Heart right ventricle (tissue), 16 donors: ENCODE data around the gene OMG. TPM values are rescaled to one million over a fixed set of nuclear protein-coding genes. Genes with fewer than 3 reads are reported as not detected.

Experiments used
- ATAC-seq, 8 donors: fragments of 200-7000 bp; cut with Tn5 transposase; one replicate each; pipeline ENCODE4 v1.9.1; 2020; ENCODE audit warnings: mild to moderate bottlenecking in 8 of 8, moderate library complexity in 8 of 8, moderate number of reproducible peaks in 1 of 8
- DNase-seq, 2 donors: peaks; one replicate each; pipeline ENCODE4 v3.0.0-alpha.2; 2020
- H3K27ac ChIP-seq, 10 donors: fragments of 200-600 bp; sonication (generic) in 2 of 10; one replicate each; pipeline versions ENCODE4 v1.5.0 to v1.8.0; 2020 to 2022; ENCODE audit warnings: mild to moderate bottlenecking in 3 of 10
- H3K27me3 ChIP-seq, 7 donors: fragments of 200-600 bp; one replicate each; pipeline ENCODE4 v1.8.0; 2021 to 2022; ENCODE audit warnings: mild to moderate bottlenecking in 2 of 7
- H3K36me3 ChIP-seq, 9 donors: fragments of 200-600 bp; sonication (generic) in 1 of 9; one replicate each; pipeline versions ENCODE4 v1.5.0 to v1.8.0; 2020 to 2022; ENCODE audit warnings: mild to moderate bottlenecking in 2 of 9
- H3K4me1 ChIP-seq, 9 donors: fragments of 200-600 bp; sonication (generic) in 1 of 9; one replicate each; pipeline versions ENCODE4 v1.5.0 to v1.8.0; 2020 to 2022; ENCODE audit warnings: mild to moderate bottlenecking in 4 of 9
- H3K4me3 ChIP-seq, 10 donors: fragments of 200-600 bp; sonication (generic) in 2 of 10; one replicate each; pipeline versions ENCODE4 v1.5.0 to v1.8.0; 2020 to 2022; ENCODE audit warnings: mild to moderate bottlenecking in 7 of 10, moderate library complexity in 2 of 10
- H3K9me3 ChIP-seq, 11 donors: fragments of 200-600 bp in 10 of 11; sonication (generic) in 2 of 11; one replicate each; pipeline versions ENCODE4 v1.5.0 to v1.8.0; 2013 to 2022; ENCODE audit warnings: mild to moderate bottlenecking in 2 of 11, control low read depth in 1 of 11, moderate library complexity in 1 of 11
- CTCF ChIP-seq, 9 donors: fragments of 200-600 bp; sonication (generic) in 2 of 9; IDR thresholded peaks; one replicate each; pipeline versions ENCODE4 v1.5.0 to v1.8.0; 2021 to 2022; ENCODE audit warnings: antibody characterized with exemption in 9 of 9, mild to moderate bottlenecking in 5 of 9, moderate library complexity in 1 of 9
- WGBS, 2 donors: extraction: QIAGEN DNeasy Blood & Tissue Kit; methylation state at CpG; one replicate each; pipeline ENCODE4 v1.1.7; 2013; ENCODE audit warnings: inconsistent platforms in 1 of 2; 5-methylcytosine and 5-hydroxymethylcytosine counted together
- intact Hi-C, 10 donors: fragments of 100-400 bp; cut with DNase I; formaldehyde crosslinking; loops; one replicate each; pipeline versions ENCODE4 v1.11.1 to v1.14.2; 2022
- polyA plus RNA-seq, 2 donors: library from polyadenylated mRNA; stranded (reverse); fragments of 200-250 nt; gene quantifications; one replicate each; pipeline ENCODE4 v1.2.3, GENCODE V29; 2013
- total RNA-seq, 10 donors: library from RNA; stranded (reverse); fragmentation: NEBNext Ultra II Directional in 3 of 10; extraction: Animal tissue kit (Norgen Biotek cat#: 25700) in 3 of 10; gene quantifications; one replicate each; pipeline versions ENCODE4 v1.2.1 to v1.2.4, GENCODE V29; 2021 to 2023
- donor health status: Arrhythmogenic right ventricular cardiomyopathy.
- donor health status: ischemic (EF 13 %, LVEDD 7.1; RV severe dilation, severe dysfunction).
- donor health status: healthy with polysubstance abuse.
- donor health status: DM: no; HTN: yes; CAD: no.
- donor health status: DM: no; HTN: no; CAD: no.
- donor health status: ischemic (EF 25% LVEDD 6.9; RV normal size, moderate dysfunction).
- donor health status: ischemic (EF 25% LVEDD 5.7; RV mildly dilated, moderate dysfunction).
- donor health status: healthy.
- donor health status: DM: yes; HTN: yes; CAD: no.
- donor health status: Ischemic cardiomyopathy.
- donor health status: ischemic (EF 35%, LVEDD 5.7; RV mildly dilated, moderate dysfunction).
- donor health status: nonischemic (EF 11% LVEDD 7.7; RV severe dilation, severe dysfunction).
- donor health status: DM: yes; HTN: yes; CAD: no.
- donor health status: PGD.
- donor health status: ischemic (EF 29% LVEDD 5.4; RV normal size, mild dysfunction).
- donor health status: nonischemic (EF 23%, LVEDD 6.1; RV moderate dilation, normal function).

OMG gene
- total and polyA plus RNA-seq, 12 donors, result 0.07 to 0.77 (median 0.36) TPM; not detected in 7

- ATAC-seq (peak in 6 of 8 donors; percentile 17 to 52 (median 45)), DNase-seq (peak in 1 of 2 donors; percentile 16)
- intact Hi-C loops, result loop anchor here in 1 of 10 donors (10.0 kb wide), 1 partner anchor 77 kb away; no protein-coding TSS in a partner anchor
- Histone ChIP-seq H3K27me3 (no peaks in the 10 kb centered on the region), H3K27ac (peak within 1 kb of the TSS in 6 of 10 donors; percentile 0 to 89 (median 20)), H3K9me3 (no peaks in the 10 kb centered on the region), H3K4me3 (peak within 1 kb of the TSS in 7 of 10 donors; percentile 4 to 57 (median 26)), H3K4me1 (peaks cover 0 to 30% (median 7%) of the 10 kb centered on the region in 9 donors), H3K36me3 (peaks cover 0 to 21% (median 7%) of the 10 kb centered on the region in 9 donors)
- TF ChIP-seq CTCF (IDR thresholded peaks at IDR 0.05), result no peak
- 73 to 78% methylated on average over 3 of the region's 3 CpGs for WGBS, 2 donors
Measured at GRCh38 chr17:31321481-31321880, 24.4 kb upstream of the OMG start, which contains the start of gene EVI2A. Gene EVI2A, minus strand, starts transcription at chr17:31321622. Its CDS starts 2,609 bp downstream, at chr17:31319013.

GRCh38 chr17:31320791-31321190 lies 23.8 kb upstream of the OMG start:
- TF ChIP-seq CTCF (IDR thresholded peaks at IDR 0.05), result no peak
- ATAC-seq, result no peak
- Histone ChIP-seq H3K36me3 (peaks cover 0 to 14% (median under 1%) of the 10 kb centered on the region in 9 donors), H3K27ac (peak overlapping the region in 6 of 10 donors; percentile 0 to 89 (median 20)), H3K4me3 (peak overlapping the region in 7 of 10 donors; percentile 4 to 57 (median 26)), H3K9me3 (no peaks in the 10 kb centered on the region), H3K27me3 (no peaks in the 10 kb centered on the region), H3K4me1 (peaks cover 0 to 37% (median 7%) of the 10 kb centered on the region in 9 donors)
- intact Hi-C loops, result loop anchor here in 1 of 10 donors (10.0 kb wide), 1 partner anchor 76 kb away; no protein-coding TSS in a partner anchor
- 40 to 45% methylated on average over 1 of the region's 1 CpG for WGBS, 2 donors
- no peak for DNase-seq

- no peaks in the 10 kb centered on the region for H3K9me3 ChIP-seq
- H3K27me3 ChIP-seq, result no peaks in the 10 kb centered on the region
- peaks cover 0 to 43% (median 7%) of the 10 kb centered on the region in 9 donors for H3K4me1 ChIP-seq
- WGBS, 2 donors, result 91 to 92% methylated on average over 2 of the region's 2 CpGs
- H3K27ac ChIP-seq, result peak overlapping the region in 4 of 10 donors; percentile 0 to 89 (median 16)
- H3K36me3 ChIP-seq, result peaks cover 0 to 8% (median 0%) of the 10 kb centered on the region in 9 donors
- peak overlapping the region in 4 of 10 donors; percentile 5 to 57 (median 30) for H3K4me3 ChIP-seq
- intact Hi-C loops, result loop anchor here in 1 of 10 donors (10.0 kb wide), 1 partner anchor 75 kb away; no protein-coding TSS in a partner anchor
- DNase-seq (no peak), ATAC-seq (no peak)
- no peak for TF ChIP-seq CTCF (IDR thresholded peaks at IDR 0.05)
Measured at GRCh38 chr17:31320241-31320640, 23.2 kb upstream of the OMG start.

- ATAC-seq, result peak in 1 of 8 donors; percentile 12
- intact Hi-C loops, result no loop called here
- DNase-seq, result no peak
- no peak for TF ChIP-seq CTCF (IDR thresholded peaks at IDR 0.05)
- Histone ChIP-seq H3K9me3 (no peaks in the 10 kb centered on the region), H3K36me3 (peaks cover 0 to 2% (median 0%) of the 10 kb centered on the region in 9 donors), H3K4me3 (peak overlapping the region in 7 of 10 donors; percentile 6 to 57 (median 33)), H3K4me1 (peaks cover 0 to 55% (median 7%) of the 10 kb centered on the region in 9 donors), H3K27ac (peak overlapping the region in 8 of 10 donors; percentile 29 to 89 (median 62)), H3K27me3 (no peaks in the 10 kb centered on the region)
- WGBS, 2 donors, result 80 to 81% methylated on average over 5 of the region's 5 CpGs
Measured at GRCh38 chr17:31318851-31319661, 22.0 kb upstream of the OMG start.
